ENCODE results near the gene SLC37A1.

SLC37A1 gene

DNA sequence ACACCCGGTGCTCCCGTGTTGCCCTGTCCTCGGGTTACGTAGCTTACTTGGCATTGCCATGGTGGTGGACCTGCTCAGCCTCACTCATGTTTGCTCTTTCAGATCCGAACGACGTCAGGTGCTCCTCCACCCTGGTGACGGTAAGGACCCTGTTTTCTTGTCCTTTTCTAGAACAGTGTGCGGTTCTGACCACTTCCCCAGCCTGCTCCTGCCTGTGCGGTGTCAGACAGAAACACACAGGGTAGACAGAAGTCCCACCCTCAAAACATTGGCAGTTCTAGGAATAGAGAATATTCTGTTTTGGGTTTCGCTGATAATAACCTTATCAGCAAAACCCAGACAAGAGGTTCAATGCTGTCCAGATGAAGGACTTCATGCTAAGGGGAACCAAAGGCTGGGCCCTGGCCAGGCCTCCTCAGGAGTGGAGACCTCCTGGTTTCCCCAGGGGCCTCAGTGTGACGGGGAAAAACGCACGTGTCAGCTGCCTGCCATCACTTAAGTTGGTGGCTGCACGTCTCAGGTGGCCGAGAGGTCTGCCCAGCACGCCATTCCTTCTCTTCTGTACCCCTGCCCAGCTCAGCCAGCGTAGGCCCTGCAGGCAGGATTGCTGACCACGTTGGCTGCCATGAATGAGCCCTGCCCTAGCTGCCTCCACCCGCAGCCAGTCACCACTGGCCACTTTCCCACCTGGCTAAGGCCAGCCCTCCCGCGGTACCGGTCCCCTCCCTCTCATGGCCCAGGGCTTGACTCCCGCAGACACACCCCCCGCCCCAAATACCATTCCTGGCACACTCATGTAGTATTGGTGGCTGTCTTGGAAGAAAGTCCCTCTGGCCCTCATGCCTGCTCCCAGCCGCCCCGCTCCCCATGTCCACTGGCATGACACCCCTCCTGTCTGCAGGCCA is 33.6 kb downstream of the SLC37A1 start:
- no peak for DNase-seq

DNA sequence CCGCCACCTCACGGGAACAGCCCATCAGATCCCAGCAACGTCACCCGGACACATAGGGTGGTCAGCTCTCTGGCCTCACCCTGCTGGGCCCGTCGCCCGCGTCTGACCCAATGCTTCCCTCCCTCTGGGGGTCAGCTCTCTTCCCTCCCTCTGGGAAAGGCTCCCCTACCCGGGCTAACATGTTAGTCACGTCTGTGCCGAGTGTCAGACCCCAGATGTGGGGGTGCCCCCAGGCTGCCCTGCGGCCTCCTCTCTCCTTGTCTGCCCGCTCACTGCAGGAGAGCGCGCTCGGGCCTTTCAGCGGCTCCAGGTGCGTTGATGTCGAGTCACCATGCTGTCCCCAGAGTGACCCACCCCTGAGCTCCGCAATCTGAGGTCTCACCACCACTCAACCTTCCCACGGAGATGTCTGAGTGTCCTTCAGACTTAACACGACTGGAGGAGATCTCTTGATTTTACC is 34.3 kb downstream of the SLC37A1 start:
- DNase-seq, result no peak

GRCh38 chr21:42548687-42549406 is 35.2 kb downstream of the SLC37A1 start:
- no peak for DNase-seq

GRCh38 chr21:42550817-42551216 is 37.2 kb downstream of the SLC37A1 start:
- no peak for DNase-seq

DNA sequence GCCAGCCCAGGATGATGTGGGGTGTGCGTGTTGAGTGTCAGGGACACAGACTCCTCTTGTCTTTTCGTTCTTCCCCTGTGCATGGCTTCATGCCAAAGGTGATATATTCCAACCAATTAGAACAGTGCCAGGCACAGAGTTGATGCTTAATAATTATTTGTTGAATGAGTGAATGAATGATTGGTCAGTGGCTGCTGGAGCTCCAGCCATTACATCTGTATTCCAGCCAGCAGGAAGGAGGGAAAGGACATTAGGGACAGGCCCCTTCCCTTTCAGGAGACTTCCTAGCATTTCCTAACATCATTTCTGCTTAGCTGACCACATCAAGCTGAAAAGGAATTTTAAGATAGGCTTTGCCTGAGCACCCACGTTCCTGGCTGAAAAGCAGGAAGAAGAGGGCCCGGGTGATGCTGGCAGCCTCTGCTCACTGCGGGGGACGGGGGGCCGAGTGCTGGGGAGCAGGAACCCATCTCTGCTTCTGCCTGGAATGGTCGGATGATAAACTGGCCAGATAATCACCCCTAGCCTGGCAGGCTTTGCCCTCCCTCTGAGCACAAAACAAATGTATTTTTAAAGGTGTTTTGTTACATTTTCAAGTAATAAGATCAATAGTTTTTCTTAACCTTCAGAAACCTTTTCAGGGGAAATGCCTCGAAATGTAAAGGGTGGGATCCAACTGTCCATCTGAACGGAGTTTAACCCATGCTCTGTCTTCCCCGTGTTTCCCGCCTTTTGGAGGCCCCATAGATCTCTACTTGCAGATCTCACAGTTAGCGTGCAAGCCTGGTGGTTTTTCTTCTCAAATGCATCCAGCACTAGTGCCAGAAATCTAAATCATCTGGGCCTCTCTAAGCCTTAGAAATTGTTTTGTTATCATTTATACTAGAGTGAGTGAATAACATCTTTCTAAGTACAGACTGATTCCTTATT is 39.0 kb downstream of the SLC37A1 start:
- no peak for DNase-seq

GRCh38 chr21:42553435-42553834 is 39.8 kb downstream of the SLC37A1 start:
- no peak for DNase-seq

DNA sequence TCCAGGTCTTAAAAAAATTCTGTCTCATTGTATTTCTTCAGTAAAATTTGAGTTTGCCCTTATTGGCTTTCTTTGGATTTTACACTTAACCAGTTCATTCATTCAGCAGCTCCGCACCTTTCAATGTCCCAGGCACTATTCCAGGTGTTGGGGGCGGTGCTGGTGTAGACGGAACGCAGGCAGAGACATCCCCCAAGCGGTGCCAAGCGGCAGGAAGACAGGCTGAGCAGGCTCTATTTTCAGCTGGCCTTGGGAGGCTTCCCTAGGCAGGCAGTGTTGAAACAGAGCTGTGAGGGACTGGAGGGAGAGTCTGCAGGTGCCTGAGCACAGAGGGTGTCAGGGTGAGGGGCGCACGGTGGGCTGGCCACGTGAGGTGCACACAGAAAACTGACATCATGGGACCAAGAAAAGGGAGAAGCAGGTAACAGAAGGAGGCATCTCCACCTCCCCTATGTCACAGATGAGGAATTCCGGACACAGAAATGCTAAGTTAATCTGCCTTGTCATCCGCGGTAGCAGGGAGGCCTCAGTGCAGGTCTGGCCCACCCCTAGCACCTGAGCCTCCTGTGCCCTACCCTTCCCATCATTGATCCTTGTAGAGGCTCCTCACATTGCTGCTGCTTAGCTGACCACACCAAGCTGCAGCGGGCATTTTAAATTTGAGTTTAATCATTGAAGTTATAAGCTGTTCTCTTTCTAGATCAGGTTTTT is 40.8 kb downstream of the SLC37A1 start:
- DNase-seq, result no peak

DNA sequence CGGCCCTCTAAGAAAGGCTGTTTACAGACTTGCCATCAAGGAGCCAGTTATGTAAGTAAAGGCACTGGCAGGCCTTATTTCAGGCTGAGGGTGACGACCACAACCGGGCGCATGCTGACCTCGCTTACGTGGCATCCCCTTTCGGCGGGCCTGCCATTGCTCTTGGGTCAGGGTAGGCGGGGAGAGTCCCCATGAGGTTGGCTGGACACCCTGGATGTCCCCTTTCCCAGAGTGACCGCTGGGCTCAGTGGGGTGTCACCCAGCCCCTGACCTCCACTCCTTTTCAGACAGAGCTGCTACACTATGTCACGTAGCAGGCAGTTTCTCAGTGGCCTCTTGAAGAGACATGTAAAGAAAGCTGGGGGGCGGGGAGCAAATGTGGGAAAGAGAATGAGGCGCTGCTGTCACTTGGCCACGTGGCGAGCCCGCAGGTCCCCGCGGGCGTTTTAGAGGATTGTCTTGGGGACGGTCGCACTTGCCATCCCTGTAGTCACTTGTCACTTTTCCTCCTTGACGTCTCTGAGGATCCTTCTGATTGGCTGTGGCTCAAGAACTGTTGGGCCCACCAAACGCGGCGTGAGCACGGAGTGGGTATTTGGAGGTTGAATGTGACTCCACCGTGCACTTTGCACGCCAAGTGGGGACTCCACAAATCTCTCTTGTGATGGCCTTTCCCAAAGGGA is 42.2 kb downstream of the SLC37A1 start:
- no peak for DNase-seq

DNA sequence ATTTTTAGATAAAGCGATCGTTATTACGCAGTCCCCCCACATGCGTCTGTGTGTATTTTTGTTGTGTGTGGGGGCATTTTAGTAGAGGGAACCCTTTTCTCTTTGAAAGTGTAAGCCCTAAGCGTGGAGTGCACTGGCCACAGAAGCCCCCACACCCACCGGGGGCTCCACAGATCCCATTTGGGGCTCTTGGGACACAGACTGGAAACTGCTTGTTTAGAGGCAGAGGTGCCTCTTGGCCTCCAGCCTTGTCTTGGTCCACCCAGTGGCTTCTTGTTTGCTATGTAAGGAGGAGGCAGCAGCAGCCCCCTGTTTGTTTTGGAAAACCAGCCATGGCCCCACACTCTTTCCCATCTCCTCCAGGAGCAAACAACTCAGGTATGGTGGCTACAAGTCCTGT is 42.8 kb downstream of the SLC37A1 start:
- no peak for DNase-seq

- DNase-seq, result no peak
Measured at GRCh38 chr21:42556960-42557359, 43.3 kb downstream of the SLC37A1 start.

GRCh38 chr21:42557420-42557819 is 43.8 kb downstream of the SLC37A1 start:
- DNase-seq, result no peak

DNA sequence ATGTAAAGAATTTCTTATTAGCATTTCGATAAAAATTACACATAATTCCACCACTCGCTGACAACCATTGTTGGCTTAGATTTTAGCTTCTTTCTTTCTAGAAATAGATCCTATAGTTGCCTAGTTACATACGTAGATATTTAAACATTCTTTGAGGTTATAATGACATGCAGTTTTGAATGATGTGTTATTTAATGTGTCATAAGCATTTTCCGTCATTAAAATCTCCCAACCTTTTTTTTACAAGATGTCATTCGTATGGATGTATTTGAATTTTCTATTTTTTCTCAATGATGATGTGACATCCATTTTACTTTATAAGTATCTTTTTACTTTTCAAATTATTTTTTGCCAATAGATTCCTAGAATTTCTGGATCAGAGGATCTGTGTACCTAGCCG is 44.7 kb downstream of the SLC37A1 start:
- DNase-seq, result no peak

GRCh38 chr21:42558846-42559245 is 45.2 kb downstream of the SLC37A1 start:
- no peak for DNase-seq

- no peak for DNase-seq
Measured at GRCh38 chr21:42559326-42559725, 45.7 kb downstream of the SLC37A1 start.

GRCh38 chr21:42560517-42561179 is 47.0 kb downstream of the SLC37A1 start:
- DNase-seq, result no peak

GRCh38 chr21:42561762-42562650 is 48.4 kb downstream of the SLC37A1 start:
- peak; percentile 80 for DNase-seq

DNA sequence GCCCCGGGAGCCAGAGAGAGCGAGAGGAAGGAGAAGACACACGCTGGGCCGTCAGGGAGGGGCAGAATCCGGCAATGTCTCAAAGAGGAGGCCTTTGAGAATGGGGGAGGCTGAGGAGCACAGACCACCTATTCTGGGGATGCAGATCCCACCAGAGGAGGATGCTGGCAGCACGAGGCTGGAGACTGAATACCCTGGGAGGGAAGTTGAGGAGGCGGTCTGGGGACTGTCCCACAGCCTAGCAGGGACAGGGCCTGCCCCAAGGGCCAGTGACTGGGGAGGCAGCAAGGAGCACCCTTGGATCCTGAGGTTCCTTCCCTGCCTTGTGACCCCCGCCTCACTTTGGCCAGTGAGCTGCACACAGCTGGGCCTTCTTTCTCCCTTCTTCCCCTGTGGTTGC is 49.2 kb downstream of the SLC37A1 start:
- no peak for DNase-seq

GRCh38 chr21:42563261-42563660 is 49.6 kb downstream of the SLC37A1 start:
- DNase-seq, result no peak

DNA sequence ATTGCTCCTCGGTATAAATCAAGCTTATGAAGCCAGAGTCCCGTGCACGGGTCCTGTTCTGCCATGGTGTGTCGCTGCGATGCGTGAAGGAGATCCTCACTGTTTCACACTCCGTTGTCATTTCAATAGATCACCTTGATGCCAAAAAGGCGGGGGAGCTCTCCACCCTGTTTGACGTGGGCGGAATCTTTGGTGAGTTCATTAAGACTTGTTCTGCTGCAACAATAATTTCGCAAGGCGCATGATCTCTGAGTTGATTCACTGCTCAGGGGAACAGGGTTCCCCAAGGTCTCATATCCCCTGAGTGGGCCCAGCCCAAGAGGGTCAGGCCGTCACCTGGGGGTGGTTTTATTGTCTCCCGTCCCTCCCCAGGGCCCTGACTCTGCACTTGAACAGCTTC is 50.0 kb downstream of the SLC37A1 start:
- no peak for DNase-seq

- DNase-seq, result no peak
Measured at GRCh38 chr21:42564561-42564971, 50.9 kb downstream of the SLC37A1 start.
